GM18526 (cell line): ENCODE results near the gene KCNQ1.

Source experiments
- POLR2A ChIP-seq: IDR thresholded peaks from 3 replicates; pipeline ENCODE4 v1.6.1; 2011; ENCODE audit not compliant: insufficient read length; ENCODE audit errors: extremely low read depth

The KCNQ1 gene

DNA sequence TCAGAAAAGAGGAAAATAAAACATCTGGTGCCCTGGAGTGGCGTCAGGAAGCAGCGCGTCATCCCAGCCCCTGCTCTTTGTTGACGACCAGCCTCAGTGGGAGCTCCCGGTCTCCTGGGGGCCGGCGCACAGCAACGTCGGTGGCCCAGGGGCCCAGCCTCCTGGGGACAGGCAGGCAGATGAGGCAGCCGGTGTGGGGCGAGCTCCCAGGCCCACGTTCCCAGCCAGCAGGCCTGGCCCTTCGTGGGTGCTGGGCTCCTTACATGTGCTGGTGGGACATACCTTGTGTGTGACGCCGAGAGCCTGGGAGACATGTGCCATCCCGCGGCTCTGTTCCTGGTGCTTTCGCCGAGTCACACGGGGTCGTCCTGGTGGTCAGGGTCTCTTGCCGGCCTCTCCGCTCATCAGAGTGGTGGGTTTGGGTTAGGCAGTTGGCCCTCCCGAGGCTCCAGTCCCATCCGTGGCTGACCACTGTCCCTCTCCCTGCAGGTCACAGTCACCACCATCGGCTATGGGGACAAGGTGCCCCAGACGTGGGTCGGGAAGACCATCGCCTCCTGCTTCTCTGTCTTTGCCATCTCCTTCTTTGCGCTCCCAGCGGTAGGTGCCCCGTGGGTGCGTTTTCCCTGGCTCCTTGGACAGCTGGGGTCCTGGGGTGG lies 138.3 kb downstream of the KCNQ1 start:
- no peak for TF ChIP-seq POLR2A

DNA sequence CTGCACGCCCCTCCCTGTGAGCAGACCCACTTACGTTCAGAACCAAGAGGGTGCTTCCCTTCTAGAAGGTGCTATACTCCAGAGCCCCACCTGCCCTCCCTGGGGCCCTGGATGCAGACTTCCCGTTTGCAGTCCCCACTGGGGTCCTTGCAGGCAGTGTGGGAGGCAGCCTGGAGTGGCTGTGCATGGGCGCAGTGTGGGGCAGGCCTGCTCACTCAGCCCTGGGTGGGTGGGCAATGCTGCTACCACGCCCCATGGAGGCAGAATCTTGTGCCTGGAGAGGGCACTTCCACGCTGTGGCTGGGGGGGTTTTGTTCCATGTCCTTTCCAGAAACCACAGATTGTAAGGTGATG lies 138.8 kb downstream of the KCNQ1 start:
- TF ChIP-seq POLR2A: no peak

- TF ChIP-seq POLR2A: no peak
Measured at GRCh38 chr11:2584434-2584811, 139.6 kb downstream of the KCNQ1 start.

DNA sequence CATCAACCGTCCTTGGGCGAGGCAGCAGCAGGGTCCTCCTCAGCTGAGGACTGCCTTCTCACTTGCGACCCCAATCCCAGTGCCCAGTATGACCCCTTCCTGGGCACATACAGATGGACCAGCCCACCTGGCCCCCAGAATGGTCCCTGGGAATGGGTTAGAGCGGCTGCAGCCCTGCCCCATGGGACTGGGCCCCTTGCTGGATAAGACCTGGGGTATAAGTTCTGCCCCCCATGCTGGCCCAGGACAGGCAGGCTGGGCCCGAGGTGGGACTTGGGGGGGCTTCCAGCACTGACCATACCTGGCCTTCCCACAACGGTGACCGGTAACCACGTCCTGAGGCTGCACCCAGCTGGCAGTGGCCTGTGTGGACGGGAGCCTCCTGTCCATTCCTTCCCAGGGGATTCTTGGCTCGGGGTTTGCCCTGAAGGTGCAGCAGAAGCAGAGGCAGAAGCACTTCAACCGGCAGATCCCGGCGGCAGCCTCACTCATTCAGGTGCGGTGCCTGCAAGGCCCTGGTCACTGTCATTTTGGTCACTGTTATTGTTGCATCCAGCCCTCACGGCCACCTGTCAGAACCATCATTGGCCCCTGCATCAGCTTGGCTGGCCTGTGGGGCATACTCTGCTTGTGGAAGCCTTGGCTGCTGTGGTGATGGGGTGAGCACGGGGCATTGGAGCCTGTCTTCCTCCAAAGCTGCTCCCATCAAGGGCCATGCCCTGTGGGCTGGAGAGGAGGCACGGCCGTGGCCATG lies 140.2 kb downstream of the KCNQ1 start:
- TF ChIP-seq POLR2A: no peak

DNA sequence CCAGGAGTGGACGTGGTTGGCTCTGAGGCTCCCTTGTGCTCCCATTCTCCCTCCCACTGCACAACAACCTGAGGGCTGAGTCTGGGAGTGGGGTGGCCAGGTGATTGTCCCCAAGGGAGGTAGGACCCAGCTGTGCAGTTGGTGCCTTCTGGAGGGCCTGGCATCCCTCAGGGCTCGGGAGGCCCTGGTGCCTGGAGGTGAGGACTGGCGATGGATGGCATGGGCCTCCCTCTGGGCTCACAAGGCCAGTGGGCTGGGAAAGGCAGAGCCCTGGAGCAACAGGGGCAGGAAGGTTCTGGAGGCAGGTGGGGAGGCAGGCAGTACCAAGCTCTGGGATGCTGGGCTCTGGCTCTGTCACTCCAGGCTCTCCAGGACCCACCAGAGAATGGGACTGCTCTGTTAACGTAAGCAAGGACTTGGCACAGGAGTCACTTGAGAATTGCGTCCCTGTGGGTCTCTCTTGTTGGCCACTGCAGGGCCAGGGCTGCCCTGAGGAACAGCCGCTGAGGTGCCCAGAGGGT lies 140.8 kb downstream of the KCNQ1 start:
- no peak for TF ChIP-seq POLR2A

- TF ChIP-seq POLR2A: no peak
Measured at GRCh38 chr11:2586087-2586792, 141.4 kb downstream of the KCNQ1 start.

DNA sequence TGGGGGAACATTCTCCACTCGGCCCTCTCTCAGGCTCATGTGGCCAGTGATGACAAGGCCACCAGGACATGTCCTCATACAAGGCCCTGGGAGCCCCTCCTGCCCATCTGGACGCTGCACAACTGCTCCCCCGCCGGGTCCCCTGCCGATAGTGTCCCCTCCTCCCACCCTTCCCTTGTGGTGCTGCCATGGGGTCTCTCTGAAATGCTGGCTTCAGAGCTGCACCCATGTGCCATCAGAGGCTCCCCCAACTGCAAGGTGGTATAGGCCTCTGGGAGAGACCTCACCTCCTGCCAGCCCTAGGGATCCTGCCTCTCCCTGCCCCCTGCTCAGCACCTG lies 142.0 kb downstream of the KCNQ1 start:
- TF ChIP-seq POLR2A: no peak

- TF ChIP-seq POLR2A: no peak
Measured at GRCh38 chr11:2587132-2587930, 142.5 kb downstream of the KCNQ1 start.

DNA sequence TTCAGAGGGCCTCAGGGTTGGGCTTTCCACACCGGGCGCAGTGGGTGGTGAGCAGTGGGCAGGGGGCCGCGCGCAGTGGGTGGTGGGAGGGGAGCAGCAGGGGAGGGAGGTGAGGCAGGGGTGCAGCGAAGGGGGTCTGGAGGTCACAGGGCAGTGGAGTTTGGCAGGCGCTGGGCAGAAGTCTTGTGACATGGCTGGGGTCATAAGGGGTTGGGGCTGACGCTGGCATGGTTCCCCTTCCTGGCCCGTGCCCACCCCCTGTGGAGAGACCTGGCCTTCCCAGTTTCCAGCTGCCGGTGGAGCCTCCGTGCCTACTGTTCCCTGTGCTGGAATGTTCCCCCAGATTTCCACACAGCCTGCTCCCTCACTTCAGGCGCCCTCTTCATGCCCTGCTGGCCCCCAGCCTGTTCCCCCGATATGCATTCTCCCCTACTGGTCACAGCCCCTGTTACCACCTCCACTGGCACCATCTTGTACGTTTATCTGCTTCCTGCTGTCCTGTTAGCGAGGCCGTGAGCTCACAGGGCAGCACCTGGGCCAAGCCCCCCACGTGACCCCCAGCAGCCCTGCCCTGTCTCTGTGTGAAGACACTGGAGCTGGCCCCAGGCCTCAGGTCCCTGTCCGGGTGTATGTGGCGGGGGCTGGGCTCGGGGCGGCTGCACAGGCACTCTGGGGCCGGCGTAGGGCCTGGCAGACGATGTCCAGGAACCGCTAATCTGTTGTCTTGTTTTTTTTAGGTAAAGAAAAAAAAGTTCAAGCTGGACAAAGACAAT lies 143.4 kb downstream of the KCNQ1 start:
- TF ChIP-seq POLR2A: no peak

DNA sequence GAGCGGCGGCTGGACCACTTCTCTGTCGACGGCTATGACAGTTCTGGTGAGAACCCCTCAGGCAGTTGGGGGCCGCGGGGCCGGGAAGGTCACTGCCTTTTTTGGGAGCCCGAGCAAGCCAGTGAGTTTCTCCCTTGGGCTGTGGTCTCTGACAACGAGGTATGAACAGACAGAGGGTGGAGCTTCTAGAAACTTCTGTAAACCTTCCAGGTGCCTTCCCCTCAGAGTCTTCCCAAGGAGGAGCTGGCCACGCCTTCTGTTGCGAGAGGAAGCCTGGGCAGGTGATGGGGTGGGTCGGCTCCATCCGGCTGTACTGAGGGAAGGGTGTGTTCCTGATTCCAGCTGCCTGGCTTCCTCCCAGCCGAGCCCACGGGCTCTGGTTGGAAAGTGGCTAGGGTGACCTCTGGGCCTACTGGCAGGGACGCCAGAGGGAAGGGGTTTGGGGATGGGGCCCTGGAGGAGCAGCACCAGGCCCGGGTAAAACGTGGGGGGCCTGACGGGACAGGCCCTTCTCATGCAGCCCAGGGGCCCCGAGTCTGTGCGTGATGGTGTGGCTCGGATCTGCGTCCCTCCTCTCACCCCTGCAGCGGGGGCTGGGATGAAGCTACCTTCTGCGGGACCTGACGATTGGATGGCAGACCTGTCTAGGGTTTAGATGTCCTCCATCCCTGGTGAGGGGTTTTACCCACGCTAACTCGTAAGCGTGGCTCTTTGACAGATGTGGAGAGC lies 144.2 kb downstream of the KCNQ1 start:
- TF ChIP-seq POLR2A: no peak

DNA sequence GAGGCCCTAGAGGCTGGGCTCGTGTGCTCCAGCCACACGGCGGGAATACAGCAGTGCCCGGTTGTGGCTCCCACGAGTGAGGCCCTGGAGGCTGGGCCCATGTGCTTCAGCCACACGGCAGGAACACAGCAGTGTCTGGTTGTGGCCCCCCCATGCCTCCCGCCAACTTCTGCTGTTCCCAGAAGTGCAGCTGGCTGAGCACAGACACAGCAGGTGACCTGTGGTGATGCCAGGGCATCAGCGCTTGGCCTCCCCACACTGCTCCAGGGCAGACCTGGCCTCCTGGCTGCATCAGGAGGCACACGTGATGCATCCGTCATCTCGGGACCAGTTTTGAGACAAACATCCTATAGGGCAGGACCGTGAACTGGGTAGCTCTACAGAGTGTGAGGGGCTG lies 144.7 kb downstream of the KCNQ1 start:
- TF ChIP-seq POLR2A: no peak

- no peak for TF ChIP-seq POLR2A
Measured at GRCh38 chr11:2590131-2590964, 145.5 kb downstream of the KCNQ1 start.

DNA sequence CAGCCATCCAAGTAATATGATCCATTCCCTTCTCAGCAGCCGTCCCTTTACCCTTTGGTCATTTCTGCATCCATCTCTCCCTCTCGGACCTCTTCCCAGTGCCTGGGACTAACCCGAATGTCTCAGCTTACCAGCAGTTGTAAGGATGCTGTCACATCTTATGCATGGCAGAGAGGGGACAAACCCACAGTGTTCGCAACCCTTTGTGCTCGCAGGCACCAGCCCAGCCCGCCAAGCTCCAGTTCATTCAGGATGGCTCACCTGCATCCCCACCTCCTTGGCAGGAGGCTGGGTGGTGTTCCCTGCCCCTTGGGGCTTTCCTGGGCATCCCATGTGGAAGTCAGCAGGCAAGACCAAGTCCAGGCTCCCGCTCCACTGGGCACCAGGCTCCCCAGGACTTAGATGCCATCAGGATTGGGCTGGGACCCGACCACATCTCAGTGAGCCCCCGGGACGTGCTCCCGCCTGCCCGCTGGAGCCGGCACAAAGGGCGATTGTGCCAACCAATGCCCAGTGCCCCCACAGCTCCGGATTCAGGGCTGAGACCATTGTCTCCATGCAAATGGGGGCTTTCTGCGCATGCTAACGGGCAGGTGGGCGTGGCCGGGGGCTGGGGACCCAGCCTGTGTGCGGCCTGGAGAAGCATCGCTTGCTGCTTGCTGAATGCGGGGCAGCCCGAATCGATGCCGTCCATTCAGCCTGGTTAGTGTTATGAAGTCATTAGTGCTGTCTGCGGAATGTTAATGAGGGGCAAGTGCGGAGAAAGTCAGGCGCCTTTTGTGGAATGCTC lies 146.4 kb downstream of the KCNQ1 start:
- no peak for TF ChIP-seq POLR2A

DNA sequence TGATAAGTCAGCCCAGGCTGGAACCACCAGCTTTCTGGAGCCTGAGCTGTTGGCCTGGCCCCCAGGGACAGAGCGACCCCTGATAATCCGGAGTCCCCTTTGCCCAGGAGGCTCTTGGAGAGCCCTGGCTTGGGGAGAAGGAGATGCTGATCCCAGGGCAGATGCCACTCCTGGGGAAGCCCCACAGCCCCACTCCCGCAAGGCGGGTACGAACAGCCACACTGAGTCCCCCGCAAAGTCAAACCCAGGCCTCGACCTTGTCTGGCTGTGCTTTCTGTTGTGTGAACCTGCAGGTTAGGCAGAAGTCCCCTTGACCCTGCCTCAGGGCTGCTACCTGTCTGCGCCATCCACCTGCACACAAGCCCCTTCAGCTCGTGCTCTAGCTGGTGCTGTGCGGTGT lies 147.0 kb downstream of the KCNQ1 start:
- TF ChIP-seq POLR2A: no peak
